ENCODE measurements around the gene C4orf46. TPM values are rescaled to one million over a fixed set of nuclear protein-coding genes. Genes with fewer than 3 reads are reported as not detected.
"Not testable (repeated sequence)": the region's sequence is repeated elsewhere in the genome, so short reads cannot be mapped to it uniquely, and the experiment has no call there.

The C4orf46 gene
- 3.9 TPM for total RNA-seq
- polyA plus RNA-seq (ENCODE audit: insufficient read depth, low read depth, low replicate concordance), result 1.9 TPM
- long read RNA-seq, donor 1, transcript C4orf46-201 (2 exons, 3,521 nt), result major isoform, 8 of 8 reads
- long read RNA-seq, donor 1, partial matches to known transcripts, result 0 of 8 reads
- long read RNA-seq, donor 1, other reads (novel, unspliced or antisense), result 0 of 8 reads
- long read RNA-seq, donor 2, transcript C4orf46-201 (2 exons, 3,521 nt), result major isoform, 6 of 10 reads
- long read RNA-seq, donor 2, partial matches to known transcripts, result 0 of 10 reads
- long read RNA-seq, donor 2, other reads (novel, unspliced or antisense), result 0 of 10 reads
- long read RNA-seq, donor 3, transcript C4orf46-201 (2 exons, 3,521 nt), result major isoform, 7 of 10 reads
- long read RNA-seq, donor 3, partial matches to known transcripts, result 0 of 10 reads
- long read RNA-seq, donor 3, other reads (novel, unspliced or antisense), result 0 of 10 reads
- long read RNA-seq, donor 4, partial matches to known transcripts, result 0 of 4 reads
- long read RNA-seq, donor 4, other reads (novel, unspliced or antisense), result 0 of 4 reads
- long read RNA-seq, donor 5, partial matches to known transcripts, result 0 of 2 reads
- long read RNA-seq, donor 5, other reads (novel, unspliced or antisense), result 0 of 2 reads
- long read RNA-seq, donor 6, transcript C4orf46-201 (2 exons, 3,521 nt), result major isoform, 8 of 12 reads
- long read RNA-seq, donor 6, partial matches to known transcripts, result 0 of 12 reads
- long read RNA-seq, donor 6, other reads (novel, unspliced or antisense), result 0 of 12 reads
- long read RNA-seq, donor 7, transcript C4orf46-201 (2 exons, 3,521 nt), result major isoform, 6 of 10 reads
- long read RNA-seq, donor 7, partial matches to known transcripts, result 0 of 10 reads
- long read RNA-seq, donor 7, other reads (novel, unspliced or antisense), result 3 of 10 reads
- long read RNA-seq, donor 8, partial matches to known transcripts, result 26 of 32 reads
- long read RNA-seq, donor 8, other reads (novel, unspliced or antisense), result 0 of 32 reads
- long read RNA-seq, donor 9, partial matches to known transcripts, result 0 of 8 reads
- long read RNA-seq, donor 9, other reads (novel, unspliced or antisense), result 0 of 8 reads
- long read RNA-seq, donor 10, partial matches to known transcripts, result 27 of 38 reads
- long read RNA-seq, donor 10, other reads (novel, unspliced or antisense), result 6 of 38 reads

DNA sequence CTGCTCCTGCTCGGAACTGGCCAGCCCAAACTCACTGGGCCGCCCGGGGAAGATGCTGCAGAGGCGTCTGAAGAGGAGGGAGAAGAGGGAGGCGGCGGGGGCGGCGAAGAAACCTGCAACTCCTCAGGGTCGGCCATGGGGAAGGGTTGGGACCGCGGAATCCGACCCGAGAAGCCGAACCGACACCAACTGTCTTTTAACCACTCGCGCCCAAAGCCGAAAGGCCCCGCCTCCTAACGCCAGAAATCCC is at the start of gene C4orf46:
Gene C4orf46 (minus strand): TSS at position 223 of the 250 bp plus-strand sequence. CDS start 86 bp downstream, at position 137.
- Histone ChIP-seq H3K9me3 (ENCODE audit: control insufficient read depth in 2 of 3, insufficient read depth in 1 of 3, low read length in 3 of 3) (no peaks in the 10 kb centered on the region), H3K36me3 (ENCODE audit: control insufficient read depth in 2 of 3, insufficient read depth in 3 of 3, low read length in 3 of 3) (no peaks in the 10 kb centered on the region), H3K4me1 (ENCODE audit: control insufficient read depth in 2 of 3, insufficient read depth in 2 of 3, low read depth in 1 of 3, low read length in 3 of 3) (peaks cover 0 to 6% (median 6%) of the 10 kb centered on the region in 3 donors), H3K27ac (ENCODE audit: low read depth in 2 of 2, low read length in 2 of 2) (peak within 1 kb of the TSS; percentile 98 to 99), H3K4me3 (ENCODE audit: low read length in 3 of 3) (peak within 1 kb of the TSS; percentile 85 to 99 (median 92)), H3K27me3 (ENCODE audit: control insufficient read depth, insufficient read depth, low read length) (no peaks in the 10 kb centered on the region), H3K9ac (ENCODE audit: low read length in 3 of 3) (peak within 1 kb of the TSS; percentile 88 to 99 (median 92))
- FAIRE-seq (no peak), DNase-seq (no peak)
- intact Hi-C loops (cut with DNase I), result no loop called here
- TF ChIP-seq, protein P1, sequence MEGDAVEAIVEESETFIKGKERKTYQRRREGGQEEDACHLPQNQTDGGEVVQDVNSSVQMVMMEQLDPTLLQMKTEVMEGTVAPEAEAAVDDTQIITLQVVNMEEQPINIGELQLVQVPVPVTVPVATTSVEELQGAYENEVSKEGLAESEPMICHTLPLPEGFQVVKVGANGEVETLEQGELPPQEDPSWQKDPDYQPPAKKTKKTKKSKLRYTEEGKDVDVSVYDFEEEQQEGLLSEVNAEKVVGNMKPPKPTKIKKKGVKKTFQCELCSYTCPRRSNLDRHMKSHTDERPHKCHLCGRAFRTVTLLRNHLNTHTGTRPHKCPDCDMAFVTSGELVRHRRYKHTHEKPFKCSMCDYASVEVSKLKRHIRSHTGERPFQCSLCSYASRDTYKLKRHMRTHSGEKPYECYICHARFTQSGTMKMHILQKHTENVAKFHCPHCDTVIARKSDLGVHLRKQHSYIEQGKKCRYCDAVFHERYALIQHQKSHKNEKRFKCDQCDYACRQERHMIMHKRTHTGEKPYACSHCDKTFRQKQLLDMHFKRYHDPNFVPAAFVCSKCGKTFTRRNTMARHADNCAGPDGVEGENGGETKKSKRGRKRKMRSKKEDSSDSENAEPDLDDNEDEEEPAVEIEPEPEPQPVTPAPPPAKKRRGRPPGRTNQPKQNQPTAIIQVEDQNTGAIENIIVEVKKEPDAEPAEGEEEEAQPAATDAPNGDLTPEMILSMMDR (IDR thresholded peaks at IDR 0.05; ENCODE audit: borderline replicate concordance, extremely low read depth, insufficient read depth), result no peak

DNA sequence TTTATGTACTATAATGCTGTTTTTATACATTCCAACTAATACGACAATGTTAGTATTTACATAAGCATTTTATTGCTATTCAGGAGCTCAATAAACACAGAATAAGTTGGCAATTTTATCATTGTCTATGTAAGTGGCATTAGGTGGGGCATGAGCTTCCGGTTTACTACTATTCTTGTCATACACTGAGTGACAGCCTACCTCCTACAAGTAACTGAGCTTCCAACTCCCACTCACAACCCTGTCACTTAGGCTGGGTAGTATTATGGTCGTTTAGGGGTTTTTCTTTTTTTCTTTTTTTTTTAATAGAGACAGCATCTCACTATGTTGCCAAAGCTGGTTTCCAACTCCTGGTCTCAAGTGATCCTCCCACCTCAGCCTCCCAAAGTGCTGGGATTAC is 44.1 kb upstream of the C4orf46 start:
- intact Hi-C loops (cut with DNase I), result no loop called here
- FAIRE-seq (no peak), DNase-seq (no peak)
- Histone ChIP-seq H3K27ac (ENCODE audit: low read depth in 2 of 2, low read length in 2 of 2) (no peak overlapping the region), H3K4me3 (ENCODE audit: low read length in 3 of 3) (no peak overlapping the region), H3K9ac (ENCODE audit: low read length in 3 of 3) (no peak overlapping the region), H3K4me1 (ENCODE audit: control insufficient read depth in 2 of 3, insufficient read depth in 2 of 3, low read depth in 1 of 3, low read length in 3 of 3) (no peaks in the 10 kb centered on the region), H3K9me3 (ENCODE audit: control insufficient read depth in 2 of 3, insufficient read depth in 1 of 3, low read length in 3 of 3) (no peaks in the 10 kb centered on the region), H3K27me3 (ENCODE audit: control insufficient read depth, insufficient read depth, low read length) (no peaks in the 10 kb centered on the region), H3K36me3 (ENCODE audit: control insufficient read depth in 2 of 3, insufficient read depth in 3 of 3, low read length in 3 of 3) (peaks cover 4 to 52% (median 39%) of the 10 kb centered on the region in 3 donors)
- TF ChIP-seq, protein P1 (IDR thresholded peaks at IDR 0.05; ENCODE audit: borderline replicate concordance, extremely low read depth, insufficient read depth), result no peak

DNA sequence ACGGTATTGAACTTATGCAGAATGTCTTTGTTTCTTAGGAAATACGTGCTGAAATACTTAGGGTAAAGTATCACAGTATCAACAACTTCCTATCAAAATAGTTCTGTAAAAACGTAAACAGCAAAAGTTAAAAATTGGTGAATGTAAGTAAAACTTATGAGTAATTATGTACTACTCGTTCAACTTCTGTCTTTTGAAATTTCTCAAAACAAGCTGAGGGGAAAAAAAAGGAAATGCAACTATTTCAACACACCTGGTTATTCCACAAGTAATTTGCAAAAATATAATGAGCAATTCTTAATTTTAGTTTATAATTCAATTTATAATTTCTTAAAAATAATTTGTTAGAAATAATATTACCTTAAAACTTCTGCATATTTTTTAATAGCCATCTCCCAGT is 43.2 kb upstream of the C4orf46 start:
- DNase-seq (no peak), FAIRE-seq (peak; percentile 66)
- Histone ChIP-seq H3K27ac (ENCODE audit: low read depth in 2 of 2, low read length in 2 of 2) (no peak overlapping the region), H3K36me3 (ENCODE audit: control insufficient read depth in 2 of 3, insufficient read depth in 3 of 3, low read length in 3 of 3) (peaks cover 8 to 55% (median 37%) of the 10 kb centered on the region in 3 donors), H3K9me3 (ENCODE audit: control insufficient read depth in 2 of 3, insufficient read depth in 1 of 3, low read length in 3 of 3) (no peaks in the 10 kb centered on the region), H3K27me3 (ENCODE audit: control insufficient read depth, insufficient read depth, low read length) (no peaks in the 10 kb centered on the region), H3K4me3 (ENCODE audit: low read length in 3 of 3) (no peak overlapping the region), H3K4me1 (ENCODE audit: control insufficient read depth in 2 of 3, insufficient read depth in 2 of 3, low read depth in 1 of 3, low read length in 3 of 3) (no peaks in the 10 kb centered on the region), H3K9ac (ENCODE audit: low read length in 3 of 3) (no peak overlapping the region)
- intact Hi-C loops (cut with DNase I), result no loop called here
- TF ChIP-seq, protein P1 (IDR thresholded peaks at IDR 0.05; ENCODE audit: borderline replicate concordance, extremely low read depth, insufficient read depth), result no peak

DNA sequence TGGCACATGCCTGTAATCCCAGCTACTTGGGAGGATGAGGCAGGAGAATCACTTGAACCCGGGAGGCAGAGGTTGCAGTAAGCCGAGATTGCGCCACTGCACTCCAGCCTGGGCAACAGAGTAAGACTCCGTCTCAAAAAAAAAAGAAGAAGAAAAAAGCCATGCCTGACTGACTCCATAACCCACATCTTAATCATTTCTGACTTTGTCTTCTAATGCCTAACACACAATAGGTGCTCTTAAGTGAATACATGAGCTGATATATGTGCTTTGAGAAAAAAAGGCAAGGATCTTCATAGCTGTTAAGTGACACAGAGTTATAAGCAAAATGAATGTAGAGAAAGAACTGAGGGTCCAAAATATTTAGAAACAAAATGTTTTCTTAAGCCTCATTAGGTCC is 40.9 kb upstream of the C4orf46 start:
- peaks cover 6 to 49% (median 28%) of the 10 kb centered on the region in 3 donors for H3K36me3 ChIP-seq (ENCODE audit: control insufficient read depth in 2 of 3, insufficient read depth in 3 of 3, low read length in 3 of 3)
- H3K9me3 ChIP-seq (ENCODE audit: control insufficient read depth in 2 of 3, insufficient read depth in 1 of 3, low read length in 3 of 3); H3K4me3 ChIP-seq (ENCODE audit: low read length in 3 of 3); intact Hi-C loops (cut with DNase I); H3K9ac ChIP-seq (ENCODE audit: low read length in 3 of 3); FAIRE-seq; H3K4me1 ChIP-seq (ENCODE audit: control insufficient read depth in 2 of 3, insufficient read depth in 2 of 3, low read depth in 1 of 3, low read length in 3 of 3); H3K27me3 ChIP-seq (ENCODE audit: control insufficient read depth, insufficient read depth, low read length); H3K27ac ChIP-seq (ENCODE audit: low read depth in 2 of 2, low read length in 2 of 2); DNase-seq: not testable (repeated sequence)

All from kidney (tissue), 22 donors.